Epithelial cell of proximal tubule (primary cell): ENCODE measurements around the gene PAPOLA. TPM values are rescaled to one million over a fixed set of nuclear protein-coding genes. Genes with fewer than 3 reads are reported as not detected.

Experiments used
- DNase-seq: peaks from one replicate; pipeline ENCODE4 v3.0.0-alpha.2; 2011; ENCODE audit warnings: low read depth
- H3K4me3 ChIP-seq: 2 replicates; pipeline ENCODE4 v1.5.1; 2011; ENCODE audit warnings: low read depth, mild to moderate bottlenecking, low read length
- CTCF ChIP-seq: conservative IDR thresholded peaks from 2 replicates; pipeline ENCODE4 v1.5.1; 2012; ENCODE audit warnings: low read depth, mild to moderate bottlenecking, low read length
- total RNA-seq: library from RNA; depleted of rRNA; stranded (reverse); fragments of >200 nt; gene quantifications from 2 replicates; pipeline ENCODE4 v1.2.3, GENCODE V29; 2015

PAPOLA gene
- total RNA-seq, result 57.7 and 86.9 TPM in 2 replicates

DNA sequence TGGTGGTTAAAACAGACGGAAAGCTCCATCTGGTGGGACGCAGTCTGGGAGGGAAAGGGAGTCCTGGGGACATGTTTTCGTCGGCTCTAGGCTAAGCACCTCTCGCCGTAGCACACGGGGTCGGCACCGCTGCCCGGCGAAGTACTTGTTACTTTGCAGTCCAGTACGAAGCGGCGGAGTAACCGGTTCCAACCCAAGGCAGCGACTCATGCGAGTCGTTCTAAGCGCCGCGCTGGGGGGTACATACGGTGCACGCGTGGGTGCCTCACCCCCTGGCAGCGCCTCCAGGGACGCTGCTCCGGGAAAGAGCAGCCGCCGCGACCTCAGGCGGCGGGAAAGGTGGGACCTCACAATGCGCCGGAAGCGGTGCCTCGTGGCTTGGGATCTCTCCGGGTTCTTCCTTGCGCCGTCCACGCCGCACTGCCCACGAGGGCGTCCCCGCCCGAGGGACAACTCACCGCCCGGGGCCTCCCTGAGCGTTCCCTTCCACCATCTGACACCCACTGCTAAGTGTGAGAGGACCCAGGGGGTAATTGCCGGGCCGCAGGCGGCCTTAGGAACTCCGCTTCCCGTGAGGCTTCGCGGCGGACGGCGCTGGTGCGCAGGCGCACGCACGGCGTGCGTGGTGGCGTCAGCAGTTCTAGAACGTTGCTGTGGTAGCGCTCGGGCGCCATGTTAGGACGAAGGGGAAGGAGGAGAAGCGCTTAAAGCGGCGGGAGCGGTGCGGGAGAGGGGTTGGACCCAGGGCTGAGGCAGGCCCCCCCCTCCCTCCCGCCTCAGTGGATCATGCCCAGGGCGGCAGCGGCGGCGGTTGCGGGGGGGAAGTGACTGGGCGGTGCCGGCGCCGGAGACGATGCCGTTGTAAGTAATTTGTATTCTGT is at the start of gene PAPOLA:
Gene PAPOLA, plus strand, starts transcription at position 643 of the 881 bp plus-strand sequence. Its CDS starts 211 bp downstream, at position 854.
- TF ChIP-seq CTCF, result peak; percentile 6
- DNase-seq, result peak; percentile 56
- peak within 1 kb of the TSS; percentile 78 for H3K4me3 ChIP-seq

- TF ChIP-seq CTCF, result no peak
- no peak overlapping the region for H3K4me3 ChIP-seq
- DNase-seq, result no peak
Measured at GRCh38 chr14:96452684-96453083, 49.5 kb upstream of the PAPOLA start.

DNA sequence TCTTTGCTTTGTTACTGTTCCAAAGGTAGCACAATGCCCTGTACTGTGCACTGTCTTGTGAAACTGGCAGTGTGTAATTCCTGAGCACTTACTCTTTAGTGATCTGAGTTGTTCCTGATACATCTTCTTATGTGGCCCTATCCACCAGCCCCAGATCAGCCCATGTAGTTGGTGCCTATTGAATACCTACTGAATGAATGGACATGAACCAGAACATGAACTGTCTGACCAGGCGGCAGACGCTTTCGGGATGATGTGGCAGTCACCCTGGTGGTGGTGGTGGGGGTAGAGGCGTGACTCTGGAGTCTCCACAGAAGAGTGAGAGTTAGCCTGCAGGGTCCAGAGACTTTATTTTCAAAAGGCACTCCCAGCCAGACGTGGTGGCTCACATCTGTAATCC is 46.6 kb upstream of the PAPOLA start:
- no peak overlapping the region for H3K4me3 ChIP-seq
- no peak for TF ChIP-seq CTCF
- no peak for DNase-seq

DNA sequence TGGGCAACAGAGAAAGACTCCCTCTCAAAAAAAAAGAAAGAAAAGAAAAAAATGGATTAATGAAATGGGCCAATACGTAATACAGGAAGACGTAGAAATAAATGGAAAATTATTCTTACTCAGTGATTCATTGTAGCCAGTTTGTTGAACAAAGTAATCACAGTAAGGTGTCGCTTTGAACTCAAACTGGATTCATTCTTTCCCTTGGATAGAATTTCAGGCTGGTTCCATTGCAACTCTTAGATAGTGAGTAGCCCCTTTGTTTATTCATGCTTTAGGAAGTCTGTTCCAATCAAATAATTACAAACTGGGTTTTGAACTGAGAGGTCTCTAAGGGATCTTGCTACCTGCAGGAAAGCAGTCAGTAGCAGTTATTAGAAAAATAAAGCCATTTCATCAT is 42.3 kb upstream of the PAPOLA start:
- H3K4me3 ChIP-seq, result no peak overlapping the region
- no peak for DNase-seq
- no peak for TF ChIP-seq CTCF

- H3K4me3 ChIP-seq, result no peak overlapping the region
- TF ChIP-seq CTCF, result no peak
- no peak for DNase-seq
Measured at GRCh38 chr14:96461950-96462798, 40.0 kb upstream of the PAPOLA start.

GRCh38 chr14:96464136-96464535 is 38.0 kb upstream of the PAPOLA start:
- TF ChIP-seq CTCF, result no peak
- H3K4me3 ChIP-seq, result no peak overlapping the region
- DNase-seq, result no peak
